Stimulated activated CD8-positive, alpha-beta memory T cell treated with anti-CD3 and anti-CD28 coated beads, Interleukin-4, amount 100 ng/mL, for 4 hours (primary cell): ENCODE data around the gene PPARGC1A.

Experiments used
- DNase-seq, 2 donors: peaks; one replicate each; pipeline ENCODE4 v3.0.0-alpha.2; 2020; ENCODE audit warnings: low read depth in 2 of 2, low spot score in 1 of 2

Gene PPARGC1A

DNA sequence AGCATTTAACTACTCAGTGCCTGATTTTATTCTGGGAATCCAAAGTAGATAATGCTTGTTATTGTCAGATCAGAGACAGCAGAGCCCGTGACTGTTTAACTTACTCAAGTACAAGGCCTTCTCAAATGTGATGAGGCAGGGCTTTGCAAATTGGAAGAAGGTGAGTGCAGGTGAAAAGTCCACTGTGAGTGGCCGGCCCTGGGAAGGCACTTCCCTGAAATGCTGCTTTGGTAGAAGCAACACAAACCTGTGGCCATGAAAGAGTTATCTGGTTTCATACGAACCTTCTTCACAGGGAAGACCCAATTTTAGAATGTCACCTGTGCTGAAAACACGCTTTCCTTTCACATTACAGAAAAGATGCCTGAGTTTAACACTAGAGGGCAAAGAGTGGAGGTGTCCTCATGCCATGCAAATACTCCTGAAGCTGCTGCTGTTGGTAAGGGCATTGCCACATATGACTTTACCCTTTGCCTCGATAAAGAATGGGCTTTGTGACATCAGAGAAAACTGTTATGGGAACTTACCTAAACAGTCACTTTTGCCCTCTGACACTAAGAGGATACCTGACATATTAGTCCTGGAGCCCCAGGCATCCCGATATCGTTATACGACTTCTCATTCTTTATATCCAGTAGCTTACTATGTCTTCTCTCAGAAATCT lies 8.0 kb downstream of the PPARGC1A start:
- DNase-seq = no peak

- no peak for DNase-seq
These were observed 8.8 kb downstream of the PPARGC1A start for GRCh38 chr4:23881052-23881501.

DNA sequence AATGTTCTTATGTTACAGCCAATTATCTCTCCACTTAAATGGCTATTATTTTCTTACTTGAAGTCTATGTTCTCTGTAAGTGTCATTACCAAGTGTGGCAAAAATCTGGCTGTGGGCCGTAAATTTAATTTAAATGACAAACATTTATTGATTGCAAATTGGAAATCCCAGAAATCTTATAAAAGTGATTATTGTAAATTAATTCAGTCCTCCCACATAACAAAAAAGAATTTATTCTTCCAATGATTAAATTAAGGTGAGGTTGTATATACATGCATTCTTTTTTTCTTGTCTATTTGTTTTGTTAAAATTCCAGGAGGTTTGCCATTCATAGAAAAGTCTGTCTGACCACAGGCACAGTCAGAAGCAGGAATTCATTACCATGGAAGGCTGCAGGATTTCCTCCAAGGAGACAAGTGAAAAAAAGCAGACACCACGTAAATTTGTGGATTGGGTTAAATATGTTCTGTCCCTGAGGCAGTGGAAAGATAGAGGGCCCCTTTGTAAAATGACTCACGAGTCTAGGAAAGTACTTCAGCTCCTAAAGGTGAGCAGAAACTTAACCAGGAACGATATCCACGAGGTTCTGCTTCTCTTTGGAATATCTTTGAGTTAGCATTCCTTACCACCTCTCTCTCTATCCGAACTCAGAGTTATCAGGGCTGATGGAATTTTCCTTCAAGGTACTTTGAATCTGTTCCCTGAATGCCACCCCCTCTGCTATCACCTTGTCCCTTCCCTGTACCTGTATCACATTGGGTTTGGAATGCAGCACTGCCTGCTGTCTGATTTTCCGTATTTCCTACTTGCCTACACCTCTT lies 10.7 kb downstream of the PPARGC1A start:
- DNase-seq = no peak

DNA sequence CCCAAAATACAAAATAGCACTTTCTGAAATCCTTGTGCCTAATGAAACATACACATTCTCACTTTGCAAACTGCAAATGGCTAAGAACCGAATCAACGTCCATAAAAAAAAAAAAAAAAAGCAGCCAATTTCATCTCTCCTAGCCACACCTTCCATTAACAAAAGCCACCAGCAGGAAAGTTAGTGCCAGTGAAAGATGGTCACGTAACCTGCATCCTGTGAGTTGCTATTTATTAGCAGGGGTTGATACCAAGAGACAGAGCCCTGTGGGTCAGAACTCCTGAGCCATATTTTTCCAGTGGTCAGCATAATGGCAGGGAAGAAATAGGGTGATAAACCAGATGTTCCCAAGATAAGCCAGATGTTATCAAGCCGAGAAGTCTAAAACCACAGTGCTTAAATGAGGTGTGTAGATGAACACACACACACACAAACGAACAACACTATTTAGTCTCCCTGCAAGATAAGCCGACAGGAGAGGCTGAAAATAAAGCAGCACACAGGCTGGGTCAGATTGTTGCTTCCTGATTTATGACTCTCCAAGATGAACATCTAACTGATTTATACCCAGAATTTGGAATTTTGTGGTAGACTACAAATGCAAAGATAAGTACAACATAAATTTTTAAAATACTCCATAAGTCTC lies 11.5 kb downstream of the PPARGC1A start:
- no peak for DNase-seq

DNA sequence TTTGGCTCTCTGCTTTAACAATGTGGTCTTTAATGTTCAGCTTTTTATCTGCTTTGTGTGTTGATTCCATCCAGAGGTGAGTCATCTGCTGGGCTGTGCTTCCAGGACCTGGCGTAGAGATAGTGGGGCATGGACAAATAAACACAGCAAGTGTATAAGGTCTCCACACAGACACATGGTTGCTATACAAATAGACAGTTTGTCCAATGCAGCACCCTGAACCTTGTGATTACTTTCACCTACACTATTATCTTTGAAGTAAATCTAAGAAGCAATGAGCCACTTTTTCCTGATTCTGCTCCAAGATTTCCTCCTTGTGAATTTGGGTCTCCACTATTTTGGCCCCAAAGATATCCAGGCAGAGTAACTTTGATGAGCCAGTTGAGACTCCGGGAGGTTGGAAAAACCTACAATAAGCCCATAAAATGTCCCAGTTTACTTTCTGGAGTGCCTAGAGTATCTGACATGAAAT lies 12.1 kb downstream of the PPARGC1A start:
- DNase-seq = no peak

GRCh38 chr4:23876418-23877089 lies 13.3 kb downstream of the PPARGC1A start:
- no peak for DNase-seq

- DNase-seq = no peak
These were observed 14.5 kb downstream of the PPARGC1A start for GRCh38 chr4:23875317-23875716.

DNA sequence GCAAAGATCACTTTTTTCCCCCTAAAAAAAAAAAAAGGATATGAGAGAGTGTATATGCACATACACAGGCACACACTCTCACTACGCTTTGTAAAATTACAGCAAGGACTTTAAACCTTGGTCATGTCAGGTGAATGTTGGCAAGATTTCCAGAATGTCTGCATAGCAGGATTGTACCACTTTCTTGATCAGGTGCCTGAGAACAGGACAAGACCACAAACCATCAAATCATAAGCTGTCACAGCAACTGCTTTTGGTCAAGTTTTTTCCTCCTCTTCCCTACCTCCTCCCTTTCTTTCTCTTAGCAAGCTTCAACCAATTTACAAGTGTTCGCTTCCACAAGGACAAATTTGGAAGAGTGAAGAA lies 15.3 kb downstream of the PPARGC1A start:
- DNase-seq = no peak

DNA sequence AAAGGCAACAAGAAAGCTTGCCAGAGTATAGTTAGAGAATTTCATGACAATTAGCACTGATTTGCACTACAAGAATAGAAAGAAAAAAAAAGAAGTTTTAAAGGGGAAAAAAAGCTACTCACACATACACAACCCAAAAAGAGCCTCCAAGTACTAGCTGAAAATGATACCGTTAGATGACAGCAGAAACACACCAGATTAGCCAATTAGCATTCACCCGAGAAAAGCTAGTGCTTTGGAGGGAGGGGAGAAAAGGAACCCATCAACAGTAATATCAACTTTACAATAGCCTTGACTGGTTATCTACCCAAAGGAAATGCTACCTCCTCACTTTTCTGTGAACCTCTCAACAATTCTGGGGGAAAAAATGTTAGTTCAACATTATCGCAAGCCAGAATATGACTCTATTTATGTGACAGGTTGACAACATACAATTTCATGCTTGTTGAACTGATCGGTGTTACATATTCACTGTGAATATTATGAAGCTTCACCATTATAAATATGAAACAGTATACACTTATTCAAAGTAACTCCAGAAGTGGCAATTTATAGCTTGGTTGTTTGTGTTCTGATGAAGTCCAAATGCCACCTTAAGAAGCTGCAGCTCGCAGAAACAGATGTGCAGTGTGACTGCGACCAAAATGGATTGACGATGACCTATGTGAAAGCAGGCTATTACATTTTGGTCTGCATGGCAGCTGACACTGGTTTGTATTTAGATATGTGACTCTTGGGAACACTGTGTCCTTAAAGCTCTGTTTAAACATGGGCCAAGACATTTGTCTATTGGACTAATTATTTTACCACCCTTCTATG lies 15.9 kb downstream of the PPARGC1A start:
- no peak for DNase-seq

DNA sequence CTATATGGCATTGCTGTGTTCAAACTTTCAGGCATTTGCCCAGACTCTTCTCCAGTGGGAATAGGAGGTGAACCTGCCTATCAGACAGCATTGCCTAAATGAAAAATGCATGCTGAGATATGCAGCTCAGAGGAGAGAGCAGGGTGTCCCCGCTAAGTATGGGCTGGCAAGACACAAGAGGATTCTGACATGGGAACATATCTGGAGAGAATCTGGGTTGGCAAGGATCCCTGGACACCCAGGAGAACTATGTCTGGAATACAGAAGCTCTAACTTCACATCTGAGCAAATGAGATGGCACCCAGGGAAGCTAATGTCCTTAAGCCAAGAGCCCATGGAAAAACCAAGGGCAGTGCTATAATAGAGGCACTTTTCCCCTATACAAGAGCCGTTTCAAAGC lies 18.4 kb downstream of the PPARGC1A start:
- DNase-seq = no peak

GRCh38 chr4:23866450-23867075 lies 23.3 kb downstream of the PPARGC1A start:
- no peak for DNase-seq

DNA sequence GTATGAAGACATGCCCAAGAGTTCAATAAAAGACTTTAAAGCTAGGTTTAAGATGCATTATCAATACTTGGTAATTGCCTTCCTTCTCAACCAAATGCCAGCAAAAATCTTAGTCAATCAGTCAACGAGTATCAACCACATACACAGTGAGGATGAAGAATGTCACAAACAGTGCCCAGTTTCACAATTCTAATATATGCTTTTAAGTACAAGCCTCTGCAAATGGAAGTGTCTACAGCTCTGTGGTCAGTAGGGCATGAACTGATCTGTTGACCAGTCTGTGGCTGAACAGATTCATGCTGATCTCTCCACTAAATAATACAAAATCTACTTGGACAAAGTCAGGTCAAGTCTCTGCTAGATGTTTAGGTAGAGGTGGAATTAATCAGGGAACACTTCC lies 27.9 kb downstream of the PPARGC1A start:
- DNase-seq = no peak

DNA sequence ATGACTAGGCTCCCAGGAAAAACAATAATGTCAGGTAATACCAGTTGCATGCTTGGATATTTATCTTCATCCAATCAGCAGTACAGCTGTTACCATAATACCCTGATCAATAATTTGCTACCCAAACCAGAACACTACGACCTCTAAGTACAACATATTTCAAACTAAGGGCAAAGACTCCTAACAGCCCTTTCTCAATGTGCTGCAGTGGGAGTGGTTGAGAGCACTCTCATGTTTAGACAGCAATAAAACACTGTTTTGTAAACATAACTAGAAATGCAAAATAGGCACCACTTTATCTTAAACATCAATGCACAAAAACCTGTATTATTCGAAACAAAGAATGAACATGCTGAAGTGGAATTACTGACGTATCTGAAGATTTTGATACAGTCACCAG lies 28.9 kb downstream of the PPARGC1A start:
- DNase-seq = no peak

DNA sequence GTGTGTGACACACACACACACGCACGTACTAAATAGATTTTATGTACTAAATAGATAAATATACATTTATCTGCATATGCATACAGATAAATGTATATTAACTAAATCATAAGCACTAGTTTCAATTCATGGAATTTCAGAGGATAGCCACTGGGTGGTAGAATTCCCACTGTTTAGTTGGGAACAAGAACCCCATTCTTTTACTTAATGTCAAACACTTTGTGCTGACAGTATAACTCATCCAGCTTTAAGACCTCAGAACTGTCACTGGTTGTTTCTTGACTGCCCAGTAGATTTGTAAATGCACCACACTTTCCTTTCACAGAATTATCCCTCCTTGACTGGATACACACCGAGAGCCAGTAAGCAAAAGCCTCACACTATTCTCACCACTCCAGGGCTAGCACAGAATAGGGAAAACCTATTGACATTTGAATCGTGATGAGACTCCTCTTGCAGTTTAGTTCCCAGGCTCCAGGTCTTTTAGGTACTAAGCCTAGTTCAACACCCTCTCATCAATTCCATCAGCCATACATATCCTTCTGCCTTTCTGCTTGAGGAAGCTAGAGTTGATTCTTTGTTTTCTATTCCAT lies 32.4 kb downstream of the PPARGC1A start:
- no peak for DNase-seq

DNA sequence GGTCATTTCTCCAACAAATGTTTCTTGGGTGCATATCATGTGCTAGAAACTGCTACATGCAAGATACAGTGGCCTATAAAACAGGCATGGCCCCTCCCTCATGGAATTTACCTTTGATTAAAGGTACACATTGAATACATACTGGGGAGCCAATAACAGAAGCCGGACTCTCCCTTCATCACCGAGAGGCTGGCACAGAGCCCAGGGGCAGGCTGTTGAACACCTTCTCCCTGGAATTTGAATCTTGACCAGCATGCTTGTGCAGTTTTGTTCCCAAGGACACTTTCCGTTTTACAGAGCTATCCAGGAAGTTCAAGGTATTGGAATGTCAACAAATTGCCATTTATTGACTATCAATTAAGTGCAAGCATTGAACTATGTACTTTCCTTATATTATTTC lies 33.2 kb downstream of the PPARGC1A start:
- DNase-seq = no peak

GRCh38 chr4:23855912-23856605 lies 33.8 kb downstream of the PPARGC1A start:
- DNase-seq = no peak

- no peak for DNase-seq
These were observed 35.7 kb downstream of the PPARGC1A start for GRCh38 chr4:23853986-23854660.

DNA sequence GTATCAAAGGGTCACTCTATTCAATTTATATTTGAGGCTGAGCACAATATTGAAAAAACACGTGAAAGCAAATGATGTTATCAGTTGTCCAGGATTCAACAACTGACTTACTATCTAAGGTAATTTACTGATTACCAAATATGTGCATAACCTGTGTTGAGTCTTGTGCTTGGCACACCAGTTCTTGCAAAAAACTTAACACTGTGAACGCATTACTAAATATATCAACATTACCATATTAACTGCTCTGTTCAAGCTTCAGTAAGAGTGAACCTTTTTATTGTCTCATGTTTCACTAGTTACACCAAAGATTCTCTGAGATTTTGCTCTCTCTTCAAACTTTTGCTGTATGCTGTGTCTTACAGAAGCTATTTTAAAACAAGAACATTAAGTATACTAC lies 38.4 kb downstream of the PPARGC1A start:
- no peak for DNase-seq

- DNase-seq = no peak
These were observed 42.7 kb downstream of the PPARGC1A start for GRCh38 chr4:23847158-23847557.
